Heart left ventricle (tissue), 13 donors: ENCODE results near the gene CCDC51.

Source experiments
- CTCF ChIP-seq, 12 donors: fragments of 200-600 bp; sonication (generic) in 4 of 12; IDR thresholded peaks; one replicate each; pipeline versions ENCODE4 v1.5.0 to v1.8.0; 2018 to 2022; ENCODE audit warnings: antibody characterized with exemption in 12 of 12, mild to moderate bottlenecking in 5 of 12
- POLR2A ChIP-seq, 2 donors: fragments of 450-650 bp; IDR thresholded peaks; one replicate each; pipeline ENCODE4 v1.6.1; 2017; ENCODE audit warnings: antibody characterized with exemption in 2 of 2, mild to moderate bottlenecking in 2 of 2, moderate library complexity in 2 of 2
- donor health status: ischemic (EF 13 %, LVEDD 7.1; RV severe dilation, severe dysfunction).
- donor health status: DM: no; HTN: yes; CAD: no.
- donor health status: DM: no; HTN: no; CAD: no.
- donor health status: ischemic (EF 25% LVEDD 6.9; RV normal size, moderate dysfunction).
- donor health status: ischemic (EF 25% LVEDD 5.7; RV mildly dilated, moderate dysfunction).
- donor health status: ischemic (EF 35%, LVEDD 5.7; RV mildly dilated, moderate dysfunction).
- donor health status: nonischemic (EF 11% LVEDD 7.7; RV severe dilation, severe dysfunction).
- donor health status: DM: yes; HTN: yes; CAD: no.
- donor health status: PGD.
- donor health status: ischemic (EF 29% LVEDD 5.4; RV normal size, mild dysfunction).
- donor health status: nonischemic (EF 23%, LVEDD 6.1; RV moderate dilation, normal function).

GRCh38 chr3:48411606-48412374 lies 28.1 kb downstream of the CCDC51 start:
- TF ChIP-seq CTCF (IDR thresholded peaks at IDR 0.05) (no peak), POLR2A (IDR thresholded peaks at IDR 0.05) (no peak)
